WTC11 (cell line): ENCODE measurements around the gene FAM53B. TPM values are rescaled to one million over a fixed set of nuclear protein-coding genes. Genes with fewer than 3 reads are reported as not detected.

Experiments
- ATAC-seq: fragments of 200-7000 bp; cut with Tn5 transposase; 2 replicates; pipeline ENCODE4 v1.10.0; 2021; ENCODE audit warnings: mild to moderate bottlenecking, moderate library complexity
- CTCF ChIA-PET: fragments of 300-600 bp; sonication (Branson Sonifier 250); formaldehyde crosslinking; loops from one replicate; lab custom pipeline; 2021; ENCODE audit warnings: antibody characterized with exemption; lab: Charles Lee
- POLR2A ChIA-PET: fragments of 350-600 bp; sonication (Branson Sonifier 250); formaldehyde crosslinking; loops from one replicate; lab custom pipeline; 2021; ENCODE audit warnings: antibody characterized with exemption; lab: Charles Lee
- DNase-seq: peaks from one replicate; pipeline ENCODE4 v3.0.0; 2021; ENCODE audit warnings: low spot score
- H3K27ac Mint-ChIP-seq: 2 replicates; pipeline ENCODE4 v1.8.0; 2021; ENCODE audit warnings: mixed read lengths
- H3K27me3 Mint-ChIP-seq: 2 replicates; pipeline ENCODE4 v1.8.0; 2021; ENCODE audit warnings: low read depth, mild to moderate bottlenecking, moderate library complexity, mixed read lengths
- H3K36me3 Mint-ChIP-seq: 2 replicates; pipeline ENCODE4 v1.8.0; 2021; ENCODE audit warnings: mixed read lengths
- H3K4me1 Mint-ChIP-seq: 2 replicates; pipeline ENCODE4 v1.8.0; 2022; ENCODE audit warnings: mixed read lengths
- H3K4me3 Mint-ChIP-seq: 2 replicates; pipeline ENCODE4 v1.8.0; 2021; ENCODE audit warnings: mild to moderate bottlenecking, moderate library complexity, mixed read lengths
- H3K9me3 Mint-ChIP-seq: 2 replicates; pipeline ENCODE4 v1.8.0; 2021; ENCODE audit warnings: mixed read lengths
- AFF4 ChIP-seq: sonication (generic); formaldehyde crosslinking; IDR thresholded peaks from 2 replicates; pipeline ENCODE4 v1.8.1; 2023; ENCODE audit warnings: mild to moderate bottlenecking, missing genetic modification reagents, borderline replicate concordance
- CREM ChIP-seq: sonication (generic); formaldehyde crosslinking; IDR thresholded peaks from 2 replicates; pipeline ENCODE4 v1.8.1; 2022; ENCODE audit warnings: mild to moderate bottlenecking, missing genetic modification reagents, moderate library complexity
- E2F4 ChIP-seq: sonication (generic); formaldehyde crosslinking; IDR thresholded peaks from 2 replicates; pipeline ENCODE4 v1.8.1; 2022; ENCODE audit warnings: low read depth, mild to moderate bottlenecking, moderate library complexity, missing genetic modification reagents, borderline replicate concordance
- E2F5 ChIP-seq: sonication (generic); formaldehyde crosslinking; IDR thresholded peaks from 2 replicates; pipeline ENCODE4 v1.8.1; 2022; ENCODE audit warnings: mild to moderate bottlenecking, moderate library complexity, missing genetic modification reagents
- ETV6 ChIP-seq: sonication (generic); formaldehyde crosslinking; IDR thresholded peaks from 2 replicates; pipeline ENCODE4 v1.8.1; 2022; ENCODE audit warnings: mild to moderate bottlenecking, missing genetic modification reagents
- FOXJ3 ChIP-seq: sonication (generic); formaldehyde crosslinking; IDR thresholded peaks from 2 replicates; pipeline ENCODE4 v1.9.0; 2021; ENCODE audit warnings: missing genetic modification reagents, mild to moderate bottlenecking, borderline replicate concordance
- GABPB1 ChIP-seq: sonication (generic); formaldehyde crosslinking; IDR thresholded peaks from 2 replicates; pipeline ENCODE4 v1.8.1; 2023; ENCODE audit warnings: mild to moderate bottlenecking, missing genetic modification reagents
- IRF2 ChIP-seq: sonication (generic); formaldehyde crosslinking; IDR thresholded peaks from 2 replicates; pipeline ENCODE4 v1.8.0; 2022; ENCODE audit warnings: low read depth, missing genetic modification reagents, borderline replicate concordance
- KAT7 ChIP-seq: sonication (generic); formaldehyde crosslinking; IDR thresholded peaks from 2 replicates; pipeline ENCODE4 v1.8.1; 2023; ENCODE audit warnings: missing genetic modification reagents, mild to moderate bottlenecking, borderline replicate concordance
- NFATC4 ChIP-seq: fragments of 250-450 bp; sonication (Bioruptor Pico); IDR thresholded peaks from 2 replicates; pipeline ENCODE4 v1.9.0; 2021; ENCODE audit warnings: mild to moderate bottlenecking
- NFE2L1 ChIP-seq: sonication (generic); formaldehyde crosslinking; IDR thresholded peaks from 2 replicates; pipeline ENCODE4 v1.8.1; 2023; ENCODE audit warnings: missing genetic modification reagents
- NR2C2 ChIP-seq: sonication (generic); formaldehyde crosslinking; IDR thresholded peaks from 2 replicates; pipeline ENCODE4 v1.8.0; 2022; ENCODE audit warnings: mild to moderate bottlenecking, missing genetic modification reagents
- NR3C1 ChIP-seq: sonication (generic); formaldehyde crosslinking; conservative IDR thresholded peaks from 2 replicates; pipeline ENCODE4 v1.8.1; 2023; ENCODE audit warnings: low read depth, mild to moderate bottlenecking, missing genetic modification reagents
- RELA ChIP-seq: sonication (generic); formaldehyde crosslinking; IDR thresholded peaks from 2 replicates; pipeline ENCODE4 v1.8.1; 2022; ENCODE audit warnings: missing genetic modification reagents, mild to moderate bottlenecking, borderline replicate concordance
- TCF7 ChIP-seq: sonication (generic); formaldehyde crosslinking; IDR thresholded peaks from 2 replicates; pipeline ENCODE4 v1.8.0; 2022; ENCODE audit warnings: mild to moderate bottlenecking, low read depth, missing genetic modification reagents, moderate library complexity
- TEAD4 ChIP-seq: sonication (generic); formaldehyde crosslinking; IDR thresholded peaks from 2 replicates; pipeline ENCODE4 v1.8.0; 2022; ENCODE audit warnings: mild to moderate bottlenecking, missing genetic modification reagents
- ZNF121 ChIP-seq: sonication (generic); formaldehyde crosslinking; IDR thresholded peaks from 2 replicates; pipeline ENCODE4 v1.8.0; 2023; ENCODE audit warnings: missing genetic modification reagents
- ZNF219 ChIP-seq: sonication (generic); formaldehyde crosslinking; IDR thresholded peaks from 2 replicates; pipeline ENCODE4 v1.8.0; 2023; ENCODE audit warnings: missing genetic modification reagents, mild to moderate bottlenecking, borderline replicate concordance
- ZNF263 ChIP-seq: sonication (generic); formaldehyde crosslinking; IDR thresholded peaks from 2 replicates; pipeline ENCODE4 v1.8.1; 2022; ENCODE audit warnings: low read depth, mild to moderate bottlenecking, moderate library complexity, missing genetic modification reagents
- ZNF281 ChIP-seq: sonication (generic); formaldehyde crosslinking; IDR thresholded peaks from 2 replicates; pipeline ENCODE4 v1.8.0; 2023; ENCODE audit warnings: mild to moderate bottlenecking, missing genetic modification reagents
- ZNF317 ChIP-seq: sonication (generic); formaldehyde crosslinking; IDR thresholded peaks from 2 replicates; pipeline ENCODE4 v1.8.1; 2023; ENCODE audit warnings: low read depth, mild to moderate bottlenecking, moderate library complexity, missing genetic modification reagents, borderline replicate concordance
- ZNF532 ChIP-seq: fragments of 250-450 bp; sonication (Bioruptor Pico); IDR thresholded peaks from 2 replicates; pipeline ENCODE4 v1.9.0; 2021; ENCODE audit warnings: mild to moderate bottlenecking, borderline replicate concordance
- total RNA-seq: library from RNA; stranded (reverse); gene quantifications from 3 replicates; pipeline ENCODE4 v1.2.3, GENCODE V29; 2021

The FAM53B gene
- total RNA-seq, 1 experiment from 2014 or later: 21.3 TPM

- no peak for TF ChIP-seq ZNF121 (CRISPR knock-in tag)
- TF ChIP-seq NR3C1 (CRISPR knock-in tag): no peak
- TF ChIP-seq NR2C2: no peak
- TF ChIP-seq TEAD4: no peak
- no peak for TF ChIP-seq ETV6 (CRISPR knock-in tag)
- TF ChIP-seq ZNF317 (CRISPR knock-in tag): no peak
- TF ChIP-seq FOXJ3 (CRISPR knock-in tag): no peak
- TF ChIP-seq KAT7 (CRISPR knock-in tag): no peak
- no peak for TF ChIP-seq AFF4 (CRISPR knock-in tag)
- no peak for TF ChIP-seq E2F5 (CRISPR knock-in tag)
- TF ChIP-seq GABPB1 (CRISPR knock-in tag): no peak
- no peak for TF ChIP-seq NFATC4 (CRISPR knock-in tag)
Measured at GRCh38 chr10:124653311-124653710, 90.9 kb downstream of the FAM53B start (continued).

- Mint-ChIP-seq H3K4me3 (no peak overlapping the region), H3K4me1 (peaks cover 51% of the 10 kb centered on the region), H3K36me3 (peaks cover 3% of the 10 kb centered on the region; the same call in 1 of the 2 replicates), H3K9me3 (no peaks in the 10 kb centered on the region), H3K27ac (no peak overlapping the region), H3K27me3 (no peaks in the 10 kb centered on the region)
- TF ChIP-seq RELA: no peak
- no peak for TF ChIP-seq NFATC4 (CRISPR knock-in tag)
- TF ChIP-seq NFE2L1: no peak
- no peak for TF ChIP-seq E2F5 (CRISPR knock-in tag)
- TF ChIP-seq ZNF263 (CRISPR knock-in tag): no peak
- TF ChIP-seq CREM (CRISPR knock-in tag): no peak
- TF ChIP-seq TCF7: no peak
- no peak for TF ChIP-seq E2F4 (CRISPR knock-in tag)
- no peak for TF ChIP-seq ZNF219 (CRISPR knock-in tag)
- TF ChIP-seq ZNF532 (CRISPR knock-in tag): no peak
- TF ChIP-seq NR3C1 (CRISPR knock-in tag): no peak
- no peak for TF ChIP-seq IRF2 (CRISPR knock-in tag)
- TF ChIP-seq ZNF281: no peak
- ATAC-seq (no peak), DNase-seq (no peak)
- ChIA-PET CTCF (interaction anchor here (1.0 to 1.6 kb wide), 3 partner anchors 19 to 191 kb away, joined by 3 to 8 read pairs (median 4); partner anchors contain the start of gene LHPP), POLR2A (no interaction called here)
Measured at GRCh38 chr10:124652701-124653100, 91.5 kb downstream of the FAM53B start.
